ENCODE data around the gene TSSK1B.

Gene TSSK1B

DNA sequence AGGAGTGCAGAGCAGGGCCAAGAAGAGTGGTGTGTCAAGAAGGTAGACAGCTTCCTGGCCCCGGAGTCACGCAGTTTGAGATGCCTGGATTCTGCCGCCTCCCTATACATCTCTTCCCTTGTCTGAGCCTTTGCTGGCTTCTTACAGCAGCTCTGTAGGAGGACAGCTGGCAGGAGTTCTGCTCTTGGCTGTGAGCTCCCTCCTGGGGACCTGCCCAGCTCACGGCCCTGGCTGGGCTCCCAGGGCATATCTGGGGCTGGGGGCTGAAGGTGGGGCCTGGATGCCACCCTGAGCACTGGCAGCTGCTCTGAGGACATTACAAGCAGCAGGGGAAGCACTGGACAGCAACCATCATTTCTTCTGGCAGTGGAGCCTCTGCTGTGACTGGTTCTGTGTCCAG is 786 bp upstream of the TSSK1B start:
- TF ChIP-seq CTCF (conservative IDR thresholded peaks at IDR 0.05; ENCODE audit: low read length) = no peak
- no peak for DNase-seq (ENCODE audit: low read depth)
- no peak overlapping the region for H3K4me3 ChIP-seq (ENCODE audit: low read length)

- no peak for TF ChIP-seq CTCF (conservative IDR thresholded peaks at IDR 0.05; ENCODE audit: low read length)
- DNase-seq (ENCODE audit: low read depth) = no peak
- no peak overlapping the region for H3K4me3 ChIP-seq (ENCODE audit: low read length)
Observed at GRCh38 chr5:113433862-113434612, 752 bp downstream of the TSSK1B start.

DNA sequence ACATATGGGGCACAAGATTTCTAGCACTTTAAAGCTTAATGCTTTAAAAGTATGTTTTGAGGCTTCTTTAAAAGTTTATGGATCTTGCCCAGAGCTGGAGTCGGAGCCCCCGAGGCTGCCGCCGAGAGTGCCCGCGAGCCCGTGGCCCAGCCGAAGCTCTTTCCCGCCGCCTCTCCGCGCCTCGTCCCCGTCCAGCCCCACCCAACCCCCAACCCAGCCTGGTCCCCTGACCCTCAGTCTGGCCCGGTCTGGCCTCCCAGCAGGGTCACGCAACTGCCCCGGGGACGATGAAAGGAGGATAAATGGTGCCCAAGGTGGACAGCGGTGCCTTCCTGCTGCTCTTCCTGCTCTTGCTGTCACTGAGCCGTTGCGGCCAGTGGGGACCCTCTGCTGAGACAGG is 1.7 kb downstream of the TSSK1B start:
- TF ChIP-seq CTCF (conservative IDR thresholded peaks at IDR 0.05; ENCODE audit: low read length) = no peak
- no peak overlapping the region for H3K4me3 ChIP-seq (ENCODE audit: low read length)
- no peak for DNase-seq (ENCODE audit: low read depth)

DNA sequence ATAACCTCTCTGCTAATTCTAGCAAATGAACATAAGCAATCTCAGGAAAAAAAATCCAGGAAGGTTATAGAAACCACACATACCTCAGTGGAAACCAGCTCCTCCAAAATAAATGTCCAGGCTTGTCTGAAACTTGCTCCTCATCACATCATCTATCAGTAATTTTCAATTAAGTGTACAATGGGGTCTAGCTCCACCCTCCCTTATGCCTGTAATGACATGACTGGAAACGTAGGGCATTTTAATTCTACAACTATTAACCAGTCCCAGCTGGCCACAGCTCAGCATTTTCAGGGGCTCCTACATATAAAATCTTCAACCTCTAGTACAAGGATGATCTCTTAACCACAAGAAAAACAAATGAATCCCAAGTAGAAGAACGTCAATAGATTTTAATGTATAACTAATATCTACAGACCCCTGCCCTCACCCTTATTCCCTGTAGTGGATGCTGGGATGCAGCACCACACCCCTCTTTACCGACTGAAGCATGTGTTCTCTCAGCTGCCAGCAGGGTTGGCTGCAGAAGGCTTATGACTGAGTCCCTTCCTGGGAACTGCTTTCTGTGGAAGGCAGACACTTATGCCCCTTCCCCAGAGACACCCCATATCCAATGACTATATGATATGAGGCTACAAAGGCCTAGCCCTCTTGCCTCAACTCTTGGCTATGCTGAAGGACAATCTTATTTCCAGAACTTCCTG is 6.8 kb downstream of the TSSK1B start:
- TF ChIP-seq CTCF (conservative IDR thresholded peaks at IDR 0.05; ENCODE audit: low read length) = no peak
- no peak overlapping the region for H3K4me3 ChIP-seq (ENCODE audit: low read length)
- no peak for DNase-seq (ENCODE audit: low read depth)

DNA sequence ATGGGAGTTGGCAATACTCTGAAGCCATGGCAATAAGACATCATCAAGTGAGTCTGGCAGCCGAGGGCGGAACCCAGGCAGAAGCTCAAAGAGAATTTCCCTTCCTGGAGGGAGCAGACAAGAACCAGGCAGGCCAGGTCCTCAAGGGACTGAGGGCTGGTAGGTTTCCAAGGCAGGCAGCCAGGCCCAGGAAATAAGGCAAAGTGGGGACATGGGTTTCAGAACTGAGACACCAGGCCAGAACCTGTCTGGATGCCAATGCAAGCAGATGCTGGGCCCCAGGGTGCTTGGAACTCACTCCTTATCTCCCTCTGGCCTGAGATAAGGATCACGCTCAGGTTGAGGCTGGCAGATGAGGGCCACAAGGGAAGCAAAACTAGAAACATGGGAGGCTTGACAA is 8.9 kb downstream of the TSSK1B start:
- no peak overlapping the region for H3K4me3 ChIP-seq (ENCODE audit: low read length)
- DNase-seq (ENCODE audit: low read depth) = no peak
- no peak for TF ChIP-seq CTCF (conservative IDR thresholded peaks at IDR 0.05; ENCODE audit: low read length)

GRCh38 chr5:113421693-113422092 is 13.1 kb downstream of the TSSK1B start:
- no peak for TF ChIP-seq CTCF (conservative IDR thresholded peaks at IDR 0.05; ENCODE audit: low read length)
- H3K4me3 ChIP-seq (ENCODE audit: low read length) = no peak overlapping the region
- no peak for DNase-seq (ENCODE audit: low read depth)

DNA sequence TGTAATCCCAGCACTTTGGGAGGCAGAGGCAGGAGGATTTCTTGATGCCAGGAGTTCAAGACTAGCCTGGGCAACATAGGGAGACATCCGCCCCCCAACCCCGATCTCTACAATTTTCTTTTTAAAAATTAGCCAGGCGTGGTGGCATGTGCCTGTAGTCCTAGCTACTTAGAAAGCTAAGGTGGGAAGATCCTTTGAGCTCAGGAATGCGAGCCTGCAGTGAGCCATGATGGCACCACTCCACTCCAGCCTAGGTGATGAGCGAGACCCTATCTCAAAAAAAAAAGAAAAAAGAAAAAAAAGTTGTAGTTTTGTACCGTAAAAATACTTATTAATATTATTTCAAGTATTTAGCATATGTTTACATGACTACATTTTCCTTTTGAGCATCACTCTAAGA is 29.3 kb downstream of the TSSK1B start:
- DNase-seq (ENCODE audit: low read depth) = no peak
- H3K4me3 ChIP-seq (ENCODE audit: low read length) = no peak overlapping the region
- TF ChIP-seq CTCF (conservative IDR thresholded peaks at IDR 0.05; ENCODE audit: low read length) = no peak

Measured in AG10803 (cell line).